OCI-LY1 (cell line): ENCODE measurements around the gene TIAM1.

Experiments used
- H2AFZ ChIP-seq: fragments of 200-600 bp; sonication (generic), shearing (Covaris generic); 2 replicates; pipeline ENCODE4 v1.6.0; 2014; ENCODE audit warnings: antibody characterized with exemption, mild to moderate bottlenecking, low read length
- H3F3A ChIP-seq: fragments of 200-600 bp; sonication (generic), shearing (Covaris generic); 2 replicates; pipeline ENCODE4 v1.6.0; 2014; ENCODE audit warnings: mild to moderate bottlenecking, antibody characterized with exemption, low read length, moderate library complexity; ENCODE audit not compliant: insufficient read depth
- H3K27ac ChIP-seq: fragments of 200-600 bp; sonication (generic); 2 replicates; pipeline ENCODE4 v1.5.1; 2014; ENCODE audit warnings: low read length, mixed run types, mild to moderate bottlenecking, low read depth; ENCODE audit not compliant: poor library complexity, severe bottlenecking
- H3K27me3 ChIP-seq: fragments of 200-600 bp; sonication (generic); 2 replicates; pipeline ENCODE4 v1.6.0; 2014; ENCODE audit warnings: antibody characterized with exemption, mild to moderate bottlenecking, low read length, moderate library complexity; ENCODE audit not compliant: insufficient read depth
- H3K36me3 ChIP-seq: fragments of 200-600 bp; sonication (generic); 2 replicates; pipeline ENCODE4 v1.6.1; 2014; ENCODE audit warnings: mild to moderate bottlenecking, antibody characterized with exemption, low read length, moderate library complexity, mixed read lengths; ENCODE audit not compliant: insufficient read depth
- H3K4me1 ChIP-seq: fragments of 200-600 bp; sonication (generic); 2 replicates; pipeline ENCODE4 v1.5.1; 2014; ENCODE audit warnings: mild to moderate bottlenecking, low read length, moderate library complexity; ENCODE audit not compliant: insufficient read depth, severe bottlenecking
- H3K4me2 ChIP-seq: fragments of 200-600 bp; sonication (generic), shearing (Covaris generic); 2 replicates; pipeline ENCODE4 v1.6.1; 2014; ENCODE audit warnings: low read length
- H3K4me3 ChIP-seq: fragments of 200-600 bp; sonication (generic); 2 replicates; pipeline ENCODE4 v1.5.1; 2014; ENCODE audit warnings: low read length, low read depth, mild to moderate bottlenecking, mixed read lengths; ENCODE audit not compliant: poor library complexity, severe bottlenecking
- H3K79me2 ChIP-seq: fragments of 200-600 bp; shearing (Covaris generic); 2 replicates; pipeline ENCODE4 v1.6.1; 2016; ENCODE audit warnings: mixed run types, low read length, mixed read lengths; ENCODE audit not compliant: insufficient read depth
- H3K9ac ChIP-seq: fragments of 200-600 bp; sonication (generic), shearing (Covaris generic); 2 replicates; pipeline ENCODE4 v1.6.1; 2014; ENCODE audit warnings: mild to moderate bottlenecking, low read length, mixed read lengths
- H3K9me2 ChIP-seq: fragments of 200-600 bp; sonication (generic), shearing (Covaris generic); 2 replicates; pipeline ENCODE4 v1.6.1; 2014; ENCODE audit warnings: low read depth, mild to moderate bottlenecking, low read length, mixed read lengths
- H3K9me3 ChIP-seq: fragments of 200-600 bp; shearing (Covaris generic); 2 replicates; pipeline ENCODE4 v1.6.1; 2014; ENCODE audit warnings: low read length, mixed read lengths
- H4K20me1 ChIP-seq: fragments of 200-600 bp; sonication (generic), shearing (Covaris generic); 2 replicates; pipeline ENCODE4 v1.6.0; 2016; ENCODE audit warnings: mild to moderate bottlenecking, low read length; ENCODE audit not compliant: insufficient read depth
- EZH2 ChIP-seq: fragments of 200-600 bp; sonication (generic), shearing (Covaris generic); IDR thresholded peaks from 2 replicates; pipeline ENCODE4 v1.8.0; 2017; ENCODE audit warnings: borderline replicate concordance, mixed run types, mild to moderate bottlenecking, antibody characterized with exemption, low read length, moderate library complexity, mixed read lengths
- TF ChIP-seq, protein P1 (sequence below): fragments of 200-600 bp; sonication (generic), shearing (Covaris generic); IDR thresholded peaks from 2 replicates; pipeline ENCODE4 v1.5.1; 2017; ENCODE audit warnings: mild to moderate bottlenecking, antibody characterized with exemption, low read length, moderate library complexity, mixed read lengths

The TIAM1 gene

DNA sequence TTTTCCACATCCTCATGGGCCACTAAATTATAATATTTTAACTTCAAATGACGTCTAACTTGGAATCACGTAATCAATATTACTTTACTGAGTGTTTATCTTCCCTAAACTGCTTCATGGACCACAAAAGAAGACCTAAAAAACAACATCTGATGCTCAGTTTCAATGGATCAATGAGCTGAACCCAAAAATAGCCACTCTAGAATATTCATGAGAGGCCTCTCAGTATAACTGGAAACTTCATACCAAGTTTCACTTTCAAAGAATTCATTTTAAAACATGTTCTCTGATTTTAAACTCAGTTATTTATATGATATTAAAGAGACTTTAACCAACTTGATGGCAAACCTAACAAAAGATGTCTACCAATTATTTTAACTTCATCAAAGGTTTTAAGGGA, 23.7 kb upstream of the TIAM1 start:
- no peak overlapping the region for H3K4me3 ChIP-seq
- no peak overlapping the region for H3K27ac ChIP-seq
- H3K4me1 ChIP-seq: no peaks in the 10 kb centered on the region
- no peaks in the 10 kb centered on the region for H3K36me3 ChIP-seq
- no peaks in the 10 kb centered on the region for H3F3A ChIP-seq
- no peak overlapping the region for H3K4me2 ChIP-seq
- H3K79me2 ChIP-seq: no peaks in the 10 kb centered on the region
- H2AFZ ChIP-seq: no peak overlapping the region
- H3K9me2 ChIP-seq: no peaks in the 10 kb centered on the region
- H3K9me3 ChIP-seq: no peaks in the 10 kb centered on the region
- no peaks in the 10 kb centered on the region for H3K27me3 ChIP-seq
- TF ChIP-seq, protein P1, sequence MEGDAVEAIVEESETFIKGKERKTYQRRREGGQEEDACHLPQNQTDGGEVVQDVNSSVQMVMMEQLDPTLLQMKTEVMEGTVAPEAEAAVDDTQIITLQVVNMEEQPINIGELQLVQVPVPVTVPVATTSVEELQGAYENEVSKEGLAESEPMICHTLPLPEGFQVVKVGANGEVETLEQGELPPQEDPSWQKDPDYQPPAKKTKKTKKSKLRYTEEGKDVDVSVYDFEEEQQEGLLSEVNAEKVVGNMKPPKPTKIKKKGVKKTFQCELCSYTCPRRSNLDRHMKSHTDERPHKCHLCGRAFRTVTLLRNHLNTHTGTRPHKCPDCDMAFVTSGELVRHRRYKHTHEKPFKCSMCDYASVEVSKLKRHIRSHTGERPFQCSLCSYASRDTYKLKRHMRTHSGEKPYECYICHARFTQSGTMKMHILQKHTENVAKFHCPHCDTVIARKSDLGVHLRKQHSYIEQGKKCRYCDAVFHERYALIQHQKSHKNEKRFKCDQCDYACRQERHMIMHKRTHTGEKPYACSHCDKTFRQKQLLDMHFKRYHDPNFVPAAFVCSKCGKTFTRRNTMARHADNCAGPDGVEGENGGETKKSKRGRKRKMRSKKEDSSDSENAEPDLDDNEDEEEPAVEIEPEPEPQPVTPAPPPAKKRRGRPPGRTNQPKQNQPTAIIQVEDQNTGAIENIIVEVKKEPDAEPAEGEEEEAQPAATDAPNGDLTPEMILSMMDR: no peak
- TF ChIP-seq EZH2: no peak
- H3K9ac ChIP-seq: no peak overlapping the region
- no peaks in the 10 kb centered on the region for H4K20me1 ChIP-seq

DNA sequence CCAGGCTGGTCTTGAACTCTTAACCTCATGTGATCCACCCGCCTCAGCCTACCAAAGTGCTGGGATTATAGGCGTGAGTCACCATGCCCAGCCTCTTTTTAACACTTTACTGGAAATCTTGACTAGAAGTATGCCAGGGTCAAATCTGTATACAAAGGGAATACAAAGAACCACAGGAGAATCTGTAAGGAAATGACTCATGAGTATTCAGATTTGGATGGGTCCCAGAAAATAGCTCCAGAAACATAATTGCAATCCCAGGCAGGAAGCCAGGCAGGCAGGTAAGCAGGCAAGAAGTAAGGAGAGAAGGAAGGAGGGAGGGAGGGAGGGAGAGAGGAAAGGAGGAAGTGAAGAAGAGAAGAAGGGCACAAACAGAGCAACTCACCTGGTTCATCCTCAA, 22.8 kb upstream of the TIAM1 start:
- no peak overlapping the region for H3K27ac ChIP-seq
- H3K9me3 ChIP-seq: no peaks in the 10 kb centered on the region

DNA sequence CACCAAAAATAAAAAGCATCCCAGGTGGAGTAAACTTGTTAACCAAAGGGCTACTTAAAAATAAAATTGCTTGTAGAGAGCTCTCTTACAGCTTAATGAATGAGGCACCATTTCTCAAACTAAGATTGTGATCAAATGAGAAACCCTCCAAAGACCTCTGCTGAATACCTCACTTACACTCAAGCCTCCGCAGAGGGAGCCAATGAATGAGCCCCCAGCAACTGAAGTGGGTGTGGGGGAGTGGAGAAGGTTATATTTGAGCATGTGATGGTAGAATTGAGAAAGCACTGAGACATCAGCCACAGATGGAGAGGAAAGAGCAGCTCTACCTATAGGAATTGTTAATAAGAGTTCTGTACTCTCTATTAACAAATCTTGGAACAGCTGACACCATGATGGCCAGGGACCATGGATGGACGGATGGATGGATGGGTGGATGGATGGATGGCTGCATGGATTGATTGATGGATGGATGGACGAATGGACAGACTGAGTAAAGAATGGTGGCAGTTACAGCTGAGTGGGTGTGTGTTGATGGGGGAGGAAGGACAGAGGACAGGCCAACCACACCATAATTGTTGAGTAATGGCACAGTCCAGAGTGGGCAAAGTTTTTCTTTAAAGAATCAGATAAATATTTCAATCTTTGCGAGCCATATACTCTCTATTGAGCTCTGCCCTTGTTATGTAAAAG, 20.3 kb upstream of the TIAM1 start:
- Histone ChIP-seq H3K4me2 (no peak overlapping the region), H3K9me3 (no peaks in the 10 kb centered on the region), H3K36me3 (no peaks in the 10 kb centered on the region), H3K9ac (no peak overlapping the region), H3F3A (no peaks in the 10 kb centered on the region), H3K27me3 (no peaks in the 10 kb centered on the region), H3K9me2 (no peaks in the 10 kb centered on the region), H3K79me2 (no peaks in the 10 kb centered on the region), H3K27ac (no peak overlapping the region), H3K4me1 (no peaks in the 10 kb centered on the region), H3K4me3 (no peak overlapping the region), H2AFZ (no peak overlapping the region), H4K20me1 (no peaks in the 10 kb centered on the region)
- TF ChIP-seq, protein P1: no peak
- no peak for TF ChIP-seq EZH2

More for the DNA sequence above, 22.8 kb upstream of the TIAM1 start:
- H3F3A ChIP-seq: no peaks in the 10 kb centered on the region
- H3K4me3 ChIP-seq: no peak overlapping the region
- H4K20me1 ChIP-seq: no peaks in the 10 kb centered on the region
- H3K36me3 ChIP-seq: no peaks in the 10 kb centered on the region
- H3K4me2 ChIP-seq: no peak overlapping the region
- no peaks in the 10 kb centered on the region for H3K4me1 ChIP-seq
- no peaks in the 10 kb centered on the region for H3K79me2 ChIP-seq
- TF ChIP-seq EZH2: no peak
- TF ChIP-seq, protein P1: no peak
- no peak overlapping the region for H3K9ac ChIP-seq
- no peak overlapping the region for H2AFZ ChIP-seq
- H3K9me2 ChIP-seq: no peaks in the 10 kb centered on the region
- H3K27me3 ChIP-seq: no peaks in the 10 kb centered on the region
